NCI-H128 (cell line): ENCODE measurements around the gene NWD2.

ENCODE experiments used
- DNase-seq: peaks from one replicate; lab custom pipeline; 2025; ENCODE audit not compliant: unreplicated experiment; lab: John Stamatoyannopoulos, UW

NWD2 gene

DNA sequence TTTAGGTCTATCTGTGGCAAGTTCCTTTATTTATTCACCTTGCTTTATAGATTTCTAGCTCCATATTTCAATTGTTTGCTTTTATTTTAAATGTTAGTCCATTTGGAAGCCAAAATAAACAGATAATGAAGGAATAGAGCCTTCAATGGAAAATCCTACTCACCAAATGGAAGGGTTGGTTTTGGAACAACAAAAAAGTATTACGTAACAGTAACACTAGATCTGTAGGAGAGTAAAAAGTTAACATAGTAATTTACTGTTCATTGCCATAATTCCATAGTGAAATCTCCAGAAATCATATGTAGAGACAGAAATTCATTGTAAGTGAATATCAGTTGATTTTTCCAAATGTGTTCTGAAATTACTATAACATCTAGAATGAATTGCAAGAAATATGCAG is 34.6 kb downstream of the NWD2 start:
- DNase-seq = no peak

DNA sequence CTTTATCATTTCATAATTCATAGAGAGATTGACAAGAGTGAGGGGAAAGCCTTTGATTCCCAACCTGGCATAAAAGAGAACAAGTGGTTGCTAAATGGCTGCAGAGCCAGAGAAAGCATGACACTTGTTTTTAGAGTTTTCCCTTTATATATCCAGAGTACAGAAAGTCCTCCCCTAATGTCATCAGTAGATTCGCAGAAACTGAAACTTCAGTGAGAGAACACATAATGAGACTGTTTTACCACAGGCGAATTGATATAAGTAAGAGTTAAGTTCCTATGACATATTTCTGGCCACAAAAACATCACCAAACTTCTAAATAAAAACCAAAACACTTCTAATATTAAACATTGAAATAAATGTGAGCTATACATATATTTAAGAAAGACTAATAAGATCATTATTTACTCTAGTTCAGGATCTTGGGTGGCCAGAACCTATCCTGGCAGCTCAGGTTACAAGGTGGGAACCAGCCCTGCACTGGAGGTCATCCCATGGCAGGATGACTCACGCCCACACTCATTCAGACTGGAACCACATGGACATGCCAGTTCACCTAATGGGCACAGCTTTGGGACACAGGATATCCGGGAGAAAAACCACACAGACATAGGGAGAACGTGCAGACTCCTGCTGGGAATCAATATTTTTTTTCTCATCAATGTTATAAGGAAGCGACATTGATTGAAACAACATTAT is 35.5 kb downstream of the NWD2 start:
- no peak for DNase-seq

DNA sequence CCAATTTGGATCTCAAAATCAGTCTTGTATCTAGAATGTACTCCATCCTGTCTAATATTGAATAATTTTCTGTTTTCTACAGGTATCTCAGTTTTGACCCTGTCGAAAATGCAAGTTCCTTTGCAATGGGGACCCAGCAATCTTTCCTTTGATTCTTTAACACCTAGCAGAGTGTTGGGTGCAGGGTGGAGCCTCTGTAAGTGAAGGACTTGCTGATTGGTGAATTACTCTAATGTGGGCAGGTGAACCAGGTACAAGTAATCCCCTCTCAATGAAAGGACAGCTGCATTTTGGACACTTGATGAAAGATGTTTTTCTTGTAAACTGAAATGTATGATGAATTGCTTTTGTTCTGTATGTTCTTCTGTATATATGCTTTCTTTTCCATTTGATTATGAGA is 54.9 kb downstream of the NWD2 start:
- no peak for DNase-seq

DNA sequence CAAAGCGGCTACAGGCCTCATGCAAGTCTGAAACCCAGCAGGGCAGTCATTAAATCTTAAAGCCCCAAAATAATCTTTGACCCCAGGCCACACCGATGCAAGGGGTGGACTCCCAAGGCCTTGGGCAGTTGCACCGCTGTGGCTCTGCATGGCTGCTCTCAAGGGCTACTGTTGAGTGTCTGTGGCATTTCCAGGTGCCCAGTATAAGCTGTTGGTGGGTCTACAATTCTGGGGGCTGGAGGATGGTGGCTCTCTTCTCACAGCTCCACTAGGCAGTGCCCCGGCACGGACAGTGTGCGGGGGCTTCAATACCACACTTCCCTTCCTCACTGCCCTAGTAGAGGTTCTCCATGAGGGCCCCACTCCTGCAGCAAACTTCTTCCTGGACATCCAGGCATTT is 60.1 kb downstream of the NWD2 start:
- no peak for DNase-seq

DNA sequence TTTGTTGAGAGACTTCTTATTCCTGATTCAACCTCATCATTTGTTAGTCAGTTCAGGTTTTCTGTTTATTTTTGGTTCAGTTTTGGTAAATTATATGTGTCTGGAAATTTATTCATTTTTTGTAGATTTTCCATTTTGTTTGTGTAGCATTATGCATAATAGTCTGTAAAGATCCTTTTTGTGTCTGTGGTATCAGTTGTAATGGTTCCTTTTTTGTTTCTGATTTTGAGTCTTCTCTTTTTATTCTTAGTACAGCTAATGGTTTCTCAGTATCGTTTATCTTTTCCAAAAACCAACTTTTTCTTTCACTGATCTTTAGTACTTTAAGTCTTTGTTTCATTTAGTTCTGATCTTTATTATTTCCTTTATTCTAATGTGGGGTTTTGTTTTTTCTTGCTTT is 61.4 kb downstream of the NWD2 start:
- no peak for DNase-seq

DNA sequence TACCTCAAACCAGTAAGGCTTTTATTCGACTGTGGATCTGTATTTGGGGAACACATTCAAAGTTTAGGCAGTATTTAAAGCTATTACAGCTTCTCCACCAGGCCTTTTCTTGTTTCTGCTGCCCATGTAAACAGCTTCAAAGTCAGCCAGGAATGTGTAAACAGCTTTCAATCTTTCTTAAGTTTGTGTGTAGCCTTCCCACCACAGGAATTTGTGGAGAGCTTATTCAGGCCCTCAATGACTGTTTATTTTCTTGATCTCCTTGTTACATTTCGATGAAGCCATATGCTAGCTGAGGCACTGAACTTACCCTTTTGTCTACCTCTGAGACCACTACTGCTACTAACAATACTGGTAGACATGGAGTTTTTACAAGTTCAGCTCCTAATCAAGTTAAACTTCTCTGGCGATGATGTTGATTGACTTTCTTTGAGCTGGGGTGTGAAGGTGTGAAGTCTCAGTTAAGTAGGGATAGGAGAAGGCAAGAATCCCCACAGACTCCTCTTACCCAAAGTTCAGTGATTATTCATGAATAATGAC is 72.6 kb downstream of the NWD2 start:
- DNase-seq = no peak

DNA sequence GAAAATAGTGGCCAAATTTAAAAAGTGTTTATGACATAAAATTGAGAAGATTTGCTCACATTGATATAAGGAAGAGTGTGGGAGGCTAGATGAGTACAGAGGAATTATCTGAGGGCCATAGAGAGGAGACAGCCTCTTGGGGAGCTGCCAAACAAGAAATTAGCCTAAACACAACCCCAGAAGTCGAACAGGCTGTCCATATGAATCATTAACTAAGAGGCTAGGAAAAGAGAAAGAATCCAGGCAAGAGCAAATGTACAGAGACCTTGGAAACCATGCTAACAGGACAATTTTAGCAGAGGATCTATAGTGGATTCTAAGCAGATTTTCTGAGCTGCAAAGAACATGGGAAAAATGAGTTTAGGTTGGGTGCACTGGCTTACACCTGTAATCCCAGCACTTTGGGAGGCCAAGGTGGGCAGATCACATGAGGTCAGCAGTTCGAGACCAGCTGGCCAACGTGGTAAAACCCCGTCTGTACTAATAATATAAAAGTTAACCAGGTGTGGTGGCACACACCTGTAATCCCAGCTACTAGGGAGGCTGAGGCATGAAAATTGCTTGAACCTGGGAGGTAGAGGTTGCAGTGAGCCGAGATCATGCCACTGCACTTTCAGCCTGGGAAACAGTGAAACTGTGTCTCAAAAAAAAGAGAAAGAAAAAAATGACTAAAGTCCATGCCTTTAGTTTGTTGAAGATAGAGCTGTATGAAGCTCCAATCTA is 76.1 kb downstream of the NWD2 start:
- DNase-seq = no peak

DNA sequence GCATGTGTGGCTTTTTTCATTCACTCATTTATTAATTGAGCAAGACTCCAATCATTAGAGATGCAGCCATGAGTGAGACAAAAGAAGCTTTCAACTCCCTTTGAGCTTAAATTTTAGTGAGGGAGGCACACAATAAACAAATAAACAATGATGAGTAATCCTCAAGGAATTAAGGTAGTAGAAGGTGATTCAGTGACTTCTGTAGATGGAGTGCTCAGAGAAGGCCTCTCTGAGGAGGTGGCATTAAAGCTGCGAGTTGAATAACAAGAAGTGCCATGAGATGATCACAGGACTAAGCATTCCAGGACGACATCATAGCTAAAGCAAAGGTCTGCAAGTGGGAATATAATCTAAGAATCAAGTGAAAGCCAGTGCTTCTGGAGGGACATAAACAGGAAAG is 77.6 kb downstream of the NWD2 start:
- no peak for DNase-seq

DNA sequence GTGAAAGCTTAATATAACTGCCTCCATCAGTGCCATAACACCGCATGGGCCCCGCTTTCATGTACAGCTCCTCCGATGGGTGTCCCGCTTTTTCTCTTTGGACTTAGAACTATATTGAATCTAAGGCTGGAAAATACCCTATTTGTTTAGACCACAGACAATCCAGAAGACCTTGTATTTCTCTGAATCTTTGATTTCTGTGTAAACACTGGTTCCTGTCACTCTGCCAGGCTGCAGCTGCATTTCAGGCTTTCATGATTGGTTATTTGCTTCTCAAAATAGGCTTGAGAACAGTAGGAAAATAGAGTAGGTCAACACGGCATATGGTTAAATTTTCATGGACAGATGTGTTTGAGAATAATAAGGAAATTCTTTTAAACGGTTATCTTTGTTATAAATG is 80.0 kb downstream of the NWD2 start:
- DNase-seq = no peak

DNA sequence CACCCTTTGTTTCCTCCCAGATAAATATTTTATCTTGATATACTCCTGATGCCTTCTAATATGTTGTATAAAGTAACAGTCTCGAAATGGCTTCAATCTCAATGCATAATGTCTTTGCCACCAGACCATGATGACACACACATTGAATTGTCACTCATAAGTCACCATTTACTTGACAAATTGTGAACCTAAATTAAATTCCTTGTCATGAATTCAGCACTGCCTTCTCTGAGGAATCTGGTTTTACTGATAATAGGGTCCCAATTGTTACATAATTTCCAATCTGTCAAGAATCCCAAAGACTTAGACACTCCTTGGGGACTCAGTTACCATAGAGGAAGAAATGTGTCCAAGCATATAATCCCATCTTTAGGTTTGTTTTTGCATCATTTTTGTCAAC is 82.3 kb downstream of the NWD2 start:
- DNase-seq = no peak

DNA sequence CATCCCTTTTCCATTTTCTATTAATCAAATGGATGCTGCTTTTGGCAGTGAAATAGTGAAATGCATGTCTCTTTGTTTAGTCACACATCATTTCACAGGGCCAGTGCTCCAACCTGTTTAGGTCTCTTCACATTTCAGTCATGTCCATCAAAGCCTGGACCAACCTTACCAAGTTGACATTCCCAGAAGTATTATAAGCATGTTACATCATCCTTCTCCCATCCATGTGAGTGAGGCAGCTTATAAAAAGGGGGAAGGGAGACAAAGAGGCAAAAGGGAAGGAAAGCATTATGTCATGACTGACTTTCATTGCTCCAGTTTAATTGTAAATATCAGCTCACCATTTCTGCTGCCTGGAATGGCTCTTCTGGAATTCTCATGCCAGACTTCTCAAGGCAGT is 94.4 kb downstream of the NWD2 start:
- DNase-seq = no peak

DNA sequence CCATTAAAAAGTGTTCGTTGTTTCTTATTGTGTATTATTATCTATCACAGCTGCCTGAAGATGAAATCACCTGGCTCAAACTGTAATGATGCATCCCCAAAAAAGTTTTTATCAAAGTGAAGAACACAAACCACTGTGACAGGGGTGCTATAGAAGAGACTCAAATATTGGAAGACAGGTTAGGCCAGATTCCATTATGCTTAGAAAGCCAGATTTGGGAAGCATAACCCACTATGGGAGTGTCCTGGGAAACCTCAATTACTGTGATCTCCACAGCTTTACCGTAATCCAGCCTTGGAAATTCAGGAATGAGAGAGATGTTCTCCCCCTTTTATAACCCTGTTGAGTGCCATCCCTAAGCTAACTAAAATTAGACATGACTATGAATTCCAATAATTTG is 114.2 kb downstream of the NWD2 start:
- no peak for DNase-seq

DNA sequence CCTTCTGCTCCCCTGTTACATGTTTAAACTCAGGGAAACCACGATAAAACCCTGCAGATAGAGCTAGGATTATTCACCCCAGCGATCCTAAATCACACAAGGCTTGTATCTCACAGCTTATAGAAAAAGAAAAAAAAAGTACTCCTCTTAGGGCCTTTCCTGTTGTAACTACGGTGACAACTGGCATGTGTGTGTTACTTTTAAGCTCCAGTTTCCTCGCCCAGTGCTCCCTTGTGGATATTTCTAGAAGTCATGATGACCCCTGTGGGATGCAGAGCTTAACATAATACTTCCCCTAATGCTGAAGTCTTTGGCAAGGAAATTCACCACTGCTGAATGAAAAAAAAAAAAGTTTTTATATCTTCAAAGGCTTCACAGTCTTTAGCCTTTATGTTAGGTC is 114.7 kb downstream of the NWD2 start:
- no peak for DNase-seq

DNA sequence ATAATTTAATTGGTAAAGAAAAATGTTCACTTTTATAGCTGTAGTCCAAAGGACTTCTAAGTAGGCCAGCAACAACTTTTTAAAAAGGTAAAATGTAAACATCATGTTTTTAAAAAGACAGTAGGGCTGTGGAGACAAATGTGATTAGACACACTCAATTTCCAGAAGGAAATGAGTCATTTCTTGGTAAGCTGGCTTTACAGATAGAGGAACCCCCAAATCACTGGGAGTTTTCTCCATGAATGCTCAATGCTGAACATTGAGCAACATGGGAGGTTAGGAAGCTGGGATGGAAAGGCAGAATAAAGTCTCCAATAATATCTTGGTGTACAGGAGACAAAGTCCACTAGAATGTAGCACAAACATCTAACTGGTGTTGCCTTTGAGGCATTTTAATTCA is 121.3 kb downstream of the NWD2 start:
- no peak for DNase-seq

DNA sequence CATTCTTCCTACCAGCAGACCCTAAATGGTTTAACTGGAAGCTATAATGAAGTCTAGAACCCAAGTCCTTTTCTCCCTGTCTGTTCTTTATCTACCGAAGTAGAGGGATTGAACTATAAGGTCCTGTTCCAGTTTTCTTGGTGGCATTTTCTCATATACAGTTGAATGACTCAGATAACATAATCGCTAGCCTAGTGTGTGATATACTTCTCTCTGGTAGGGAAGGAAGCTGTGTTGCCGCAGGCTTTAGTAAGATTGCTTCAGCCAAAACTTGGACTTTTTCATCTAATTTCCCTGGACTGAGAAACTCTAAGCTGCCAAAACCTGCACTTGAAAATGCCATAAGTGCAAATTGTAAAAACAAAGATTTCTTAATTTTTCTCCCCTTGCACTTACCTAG is 123.4 kb downstream of the NWD2 start:
- no peak for DNase-seq

DNA sequence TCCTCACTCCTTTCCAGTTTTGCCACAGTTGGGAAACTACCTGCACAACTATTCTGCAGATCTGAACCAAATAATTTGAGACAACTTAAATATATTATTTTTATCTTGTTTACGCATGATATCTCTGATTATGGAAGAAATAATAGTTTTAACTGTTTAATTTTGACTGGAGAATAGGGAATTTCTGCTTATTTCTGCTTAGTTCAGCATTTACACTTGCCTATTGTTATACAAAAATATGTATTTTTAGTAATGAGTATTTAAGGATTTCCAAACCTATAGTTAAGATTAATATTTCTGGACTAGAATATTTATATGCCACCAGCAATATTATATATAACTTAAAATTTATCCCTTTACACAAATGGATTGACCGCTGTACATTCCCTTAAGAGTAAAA is 125.5 kb downstream of the NWD2 start:
- DNase-seq = no peak

DNA sequence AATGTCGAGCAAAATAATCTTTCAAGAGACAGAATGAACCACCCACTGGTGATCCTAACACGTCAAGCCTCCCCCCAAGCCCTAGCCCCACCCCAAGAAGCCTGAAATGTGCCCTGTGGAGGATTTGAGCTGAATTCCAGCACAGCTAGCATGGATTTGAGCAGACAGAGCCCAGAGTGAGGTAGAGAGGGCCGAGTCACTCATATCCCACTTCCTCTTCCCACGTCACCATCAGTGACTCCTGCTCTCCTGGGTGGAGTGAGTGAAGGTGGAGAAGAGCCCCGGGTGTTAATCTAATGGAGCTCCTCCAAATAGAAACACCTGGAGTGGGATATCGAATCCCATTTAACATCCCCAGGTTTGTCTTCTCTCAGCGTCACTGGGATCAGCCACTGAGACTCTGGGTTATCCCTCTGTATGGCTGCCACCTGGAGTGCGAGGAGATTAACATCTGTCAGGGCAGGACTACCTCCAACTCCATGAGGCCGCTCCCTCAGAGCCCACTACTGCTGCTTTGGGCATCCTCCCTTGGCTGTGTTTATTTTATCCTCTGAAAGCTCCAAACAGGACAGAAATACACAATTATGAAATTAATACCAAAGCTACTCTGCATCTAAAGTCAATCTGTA is 136.6 kb downstream of the NWD2 start:
- DNase-seq = no peak

DNA sequence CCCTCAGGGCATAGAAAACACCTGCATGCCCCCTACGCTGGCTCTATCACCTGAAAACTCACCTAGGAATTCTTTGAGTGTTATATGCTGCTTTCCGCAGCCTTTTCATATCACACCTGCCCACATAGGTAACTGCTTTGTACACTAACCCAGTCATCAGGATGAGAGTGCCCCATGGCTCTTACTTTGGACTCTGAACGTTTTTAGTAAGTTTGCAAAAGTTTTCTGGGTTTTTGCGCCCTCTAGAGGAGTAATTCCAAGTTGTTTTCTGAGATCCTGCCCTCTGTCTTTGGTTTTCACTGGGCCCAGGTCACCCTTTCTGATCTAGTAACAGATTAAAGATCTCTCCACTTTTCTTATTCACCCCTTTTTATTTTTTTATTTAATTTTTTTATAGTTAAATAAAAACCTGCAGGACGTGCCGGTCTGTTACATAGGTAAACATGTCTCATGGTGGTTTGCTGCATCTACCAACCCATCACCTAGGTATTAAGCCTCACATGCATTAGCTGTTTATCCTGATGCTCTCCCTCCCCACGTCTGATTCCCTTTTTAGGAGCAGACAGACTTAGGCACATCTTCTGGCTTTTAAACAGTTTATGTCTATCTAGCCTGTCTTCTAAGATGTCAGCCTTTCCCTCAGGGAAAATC is 139.2 kb downstream of the NWD2 start:
- DNase-seq = no peak

DNA sequence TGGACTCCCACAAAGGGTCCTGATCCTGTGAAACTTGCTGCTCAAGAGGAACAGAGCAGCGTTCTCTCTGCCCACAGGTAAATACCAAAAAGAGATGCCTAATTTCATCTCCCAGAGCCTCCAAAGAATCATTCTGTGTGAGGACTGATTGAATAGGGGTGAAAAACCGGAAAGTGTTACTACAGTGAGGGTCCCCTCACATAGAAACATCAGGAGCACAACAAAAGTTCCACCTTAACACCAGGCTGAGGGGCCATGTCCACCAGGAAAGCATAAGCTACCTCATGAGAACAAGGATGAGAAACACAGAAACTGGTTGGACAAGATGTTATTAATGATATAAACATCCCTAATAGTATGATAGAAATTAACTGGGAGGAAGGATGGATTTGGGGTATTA is 140.9 kb downstream of the NWD2 start:
- no peak for DNase-seq

DNA sequence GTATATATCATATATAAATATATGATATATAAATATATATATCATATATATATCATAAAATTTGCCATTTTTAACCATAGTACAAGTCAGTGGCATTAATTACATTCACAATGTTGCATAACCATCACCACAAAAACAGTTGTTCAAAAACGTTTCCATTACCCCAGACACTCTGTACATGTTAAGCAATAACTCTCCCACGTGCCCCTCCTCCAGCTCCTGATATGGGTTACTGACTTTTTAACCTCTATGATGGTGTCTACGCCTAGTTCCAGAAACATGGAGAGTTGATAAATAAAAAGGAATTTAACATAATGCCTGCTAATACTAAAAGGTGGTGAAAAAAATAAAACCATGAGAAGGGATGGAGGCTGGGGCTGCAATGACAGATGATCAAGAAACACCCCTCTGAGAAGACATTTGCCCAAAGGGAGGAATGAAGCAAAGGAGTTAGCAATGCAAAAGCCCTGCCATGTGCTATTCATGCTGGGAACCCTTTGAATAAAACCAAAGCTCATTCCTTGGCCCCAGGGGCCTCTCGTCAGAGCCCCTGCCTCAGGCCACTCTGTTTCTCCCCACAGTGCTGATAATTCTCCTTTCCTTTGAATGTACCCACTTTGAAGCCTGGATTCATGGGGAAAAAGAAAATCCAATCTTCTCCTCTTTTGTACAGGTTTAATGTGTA is 144.3 kb downstream of the NWD2 start:
- DNase-seq = no peak

DNA sequence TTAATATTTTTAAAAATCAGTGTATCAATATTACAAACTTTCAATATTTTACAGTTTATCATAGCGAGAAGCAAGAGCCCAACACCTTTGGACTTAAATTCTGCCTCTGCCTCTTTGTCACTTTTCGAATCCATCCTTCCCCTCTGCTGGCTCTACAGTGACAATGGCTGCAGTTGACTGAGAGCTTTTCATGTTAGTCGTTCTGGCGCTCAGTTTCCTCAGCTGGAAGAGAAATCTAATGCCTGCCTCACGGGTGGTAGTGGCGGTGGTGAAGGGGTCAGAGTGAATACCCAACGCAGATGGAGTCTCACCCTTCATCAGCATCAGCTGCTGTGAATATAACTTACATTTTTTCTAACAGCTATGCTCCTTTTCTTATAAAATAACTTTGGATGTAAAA is 144.8 kb downstream of the NWD2 start:
- DNase-seq = no peak
